Effector memory CD8-positive, alpha-beta T cell (primary cell): Measurements from ENCODE around the gene SSBP3.
A peak's percentile ranks its signal among the peaks of the same experiment; 100 is the strongest.
"Not testable (repeated sequence)": the region's sequence is repeated elsewhere in the genome, so short reads cannot be mapped to it uniquely, and the experiment has no call there.

Experiments
- ATAC-seq: fragments of 150-1000 bp; cut with Tn5 transposase; replicated peaks from 2 replicates; pipeline ENCODE4 v1.10.0; 2021; ENCODE audit warnings: mild to moderate bottlenecking, moderate library complexity
- DNase-seq, 3 experiments: peaks; one replicate each; pipeline ENCODE4 v3.0.0; 2021
- H3K27ac Mint-ChIP-seq, 2 donors: one replicate each; pipeline ENCODE4 v1.8.0; 2022; ENCODE audit warnings: mild to moderate bottlenecking in 2 of 2, mixed read lengths in 2 of 2, moderate library complexity in 2 of 2
- H3K27me3 Mint-ChIP-seq, 2 donors: one replicate each; pipeline ENCODE4 v1.8.0; 2022; ENCODE audit warnings: mixed read lengths in 2 of 2
- H3K36me3 Mint-ChIP-seq: one replicate; pipeline ENCODE4 v1.8.0; 2022; ENCODE audit warnings: mild to moderate bottlenecking, moderate library complexity, mixed read lengths; ENCODE audit not compliant: insufficient read depth
- H3K4me1 Mint-ChIP-seq, 2 donors: one replicate each; pipeline ENCODE4 v1.8.0; 2022; ENCODE audit warnings: low read depth in 2 of 2, mixed read lengths in 2 of 2
- H3K4me3 Mint-ChIP-seq, 2 donors: one replicate each; pipeline ENCODE4 v1.8.0; 2022; ENCODE audit warnings: mild to moderate bottlenecking in 2 of 2, mixed read lengths in 2 of 2, moderate library complexity in 2 of 2
- H3K9me3 Mint-ChIP-seq, 2 donors: one replicate each; pipeline ENCODE4 v1.8.0; 2022; ENCODE audit warnings: mixed read lengths in 2 of 2
- total RNA-seq, 9 experiments: gene quantifications; one replicate each; lab custom pipeline; 2026; lab: John Stamatoyannopoulos, UW

Gene SSBP3
- total RNA-seq = 12.1 to 63.9 (median 22.3) reads per million in 9 experiments

DNA sequence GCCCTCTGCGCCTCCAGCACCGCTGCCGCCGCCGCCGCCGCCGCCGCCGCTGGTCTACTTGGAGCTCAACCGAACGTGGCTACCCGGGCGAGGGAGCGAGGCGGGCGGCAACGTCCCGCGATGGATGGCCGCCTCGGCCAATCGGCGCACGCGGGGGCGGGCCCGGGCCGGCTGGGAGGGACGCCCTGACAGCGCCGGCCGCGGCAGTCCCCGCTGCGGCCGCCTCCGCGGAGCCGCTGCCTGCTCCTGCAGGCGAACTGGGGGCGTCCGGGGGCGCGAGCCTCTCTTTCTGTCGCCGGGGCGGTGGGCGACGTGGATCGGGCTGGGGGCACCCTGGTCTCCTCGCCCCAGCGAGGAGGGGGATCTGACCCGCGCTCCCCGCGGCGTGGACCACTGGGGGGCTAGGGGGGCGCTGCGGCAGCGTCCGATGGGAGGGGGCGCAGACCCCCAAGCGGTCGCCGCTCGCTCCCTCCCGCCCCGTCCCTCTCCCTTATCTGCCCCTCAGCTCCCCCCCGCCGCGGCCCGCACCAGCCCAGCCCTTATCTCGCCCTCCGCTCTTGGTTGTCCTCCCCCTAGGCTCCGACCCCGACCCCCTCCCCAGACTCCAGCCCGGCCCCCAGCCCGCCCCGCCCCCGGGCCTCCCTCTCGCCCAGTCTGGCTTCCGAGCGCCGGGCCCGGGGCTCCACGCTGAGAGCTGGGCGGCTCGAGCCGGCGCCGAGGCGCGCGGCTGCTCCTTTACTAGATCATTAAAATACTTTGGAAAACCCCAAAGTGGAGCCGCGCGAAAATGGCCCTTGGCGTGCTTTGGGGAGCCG, at the start of gene SSBP3:
SSBP3 (minus strand) TSS at position 56 of the 815 bp plus-strand sequence.
- Mint-ChIP-seq H3K4me1 (peaks cover 56 to 61% of the 10 kb centered on the region in 2 donors), H3K36me3 (peaks cover 36% of the 10 kb centered on the region), H3K9me3 (no peaks in the 10 kb centered on the region), H3K27ac (peak within 1 kb of the TSS; percentile 81), H3K27me3 (no peaks in the 10 kb centered on the region), H3K4me3 (peak within 1 kb of the TSS; percentile 90 to 92)
- DNase-seq (peak; percentile 86 to 93 (median 90)), ATAC-seq (peak; percentile 90)

GRCh38 chr1:54453509-54453908, 47.3 kb upstream of the SSBP3 start:
- DNase-seq (no peak), ATAC-seq (no peak)
- Mint-ChIP-seq H3K4me3 (peak overlapping the region; percentile 31 to 37), H3K27me3 (no peaks in the 10 kb centered on the region), H3K4me1 (peaks cover 16 to 20% of the 10 kb centered on the region in 2 donors), H3K27ac (peak overlapping the region in 1 of 2 donors; percentile 59), H3K36me3 (no peaks in the 10 kb centered on the region), H3K9me3 (no peaks in the 10 kb centered on the region)

- peak; percentile 70 for ATAC-seq
These were observed 46.8 kb upstream of the SSBP3 start for GRCh38 chr1:54453022-54453421.

GRCh38 chr1:54449431-54449830, 43.2 kb upstream of the SSBP3 start:
- peaks cover 8 to 12% of the 10 kb centered on the region in 2 donors for H3K4me1 Mint-ChIP-seq

More at GRCh38 chr1:54453022-54453421, 46.8 kb upstream of the SSBP3 start:
- H3K27ac Mint-ChIP-seq = peak overlapping the region in 1 of 2 donors; percentile 59
- DNase-seq = no peak
- no peaks in the 10 kb centered on the region for H3K9me3 Mint-ChIP-seq
- H3K4me3 Mint-ChIP-seq = peak overlapping the region in 1 of 2 donors; percentile 31
- peaks cover 13 to 17% of the 10 kb centered on the region in 2 donors for H3K4me1 Mint-ChIP-seq
- no peaks in the 10 kb centered on the region for H3K27me3 Mint-ChIP-seq
- H3K36me3 Mint-ChIP-seq = no peaks in the 10 kb centered on the region

GRCh38 chr1:54448801-54449200, 42.6 kb upstream of the SSBP3 start:
- H3K9me3 Mint-ChIP-seq, DNase-seq, H3K27ac Mint-ChIP-seq, H3K36me3 Mint-ChIP-seq, H3K4me3 Mint-ChIP-seq, H3K27me3 Mint-ChIP-seq, ATAC-seq: not testable (repeated sequence)
- H3K4me1 Mint-ChIP-seq = peaks cover 8 to 12% of the 10 kb centered on the region in 2 donors

More at GRCh38 chr1:54449431-54449830, 43.2 kb upstream of the SSBP3 start:
- H3K36me3 Mint-ChIP-seq, ATAC-seq, H3K4me3 Mint-ChIP-seq, H3K9me3 Mint-ChIP-seq, DNase-seq, H3K27me3 Mint-ChIP-seq: not testable (repeated sequence)
- H3K27ac Mint-ChIP-seq = peak overlapping the region in 1 of 2 donors; percentile 41

DNA sequence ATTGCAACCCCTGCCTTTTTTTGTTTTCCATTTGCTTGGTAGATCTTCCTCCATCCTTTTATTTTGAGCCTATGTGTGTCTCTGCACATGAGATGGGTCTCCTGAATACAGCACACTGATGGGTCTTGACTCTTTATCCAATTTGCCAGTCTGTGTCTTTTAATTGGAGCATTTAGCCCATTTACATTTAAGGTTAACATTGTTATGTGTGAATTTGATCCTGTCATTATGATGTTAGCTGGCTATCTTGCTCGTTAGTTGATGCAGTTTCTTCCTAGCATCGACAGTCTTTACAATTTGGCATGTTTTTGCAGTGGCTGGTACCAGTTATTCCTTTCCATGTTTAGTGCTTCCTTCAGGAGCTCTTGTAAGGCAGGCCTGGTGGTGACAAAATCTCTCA, 40.9 kb upstream of the SSBP3 start:
- not testable (repeated sequence) for ATAC-seq, DNase-seq, H3K27me3 Mint-ChIP-seq, H3K9me3 Mint-ChIP-seq, H3K4me1 Mint-ChIP-seq, H3K4me3 Mint-ChIP-seq, H3K27ac Mint-ChIP-seq, H3K36me3 Mint-ChIP-seq

- H3K4me3 Mint-ChIP-seq = no peak overlapping the region
- H3K27me3 Mint-ChIP-seq = no peaks in the 10 kb centered on the region
- H3K4me1 Mint-ChIP-seq = peaks cover 2 to 3% of the 10 kb centered on the region in 2 donors
- no peaks in the 10 kb centered on the region for H3K36me3 Mint-ChIP-seq
- H3K9me3 Mint-ChIP-seq = no peaks in the 10 kb centered on the region
- H3K27ac Mint-ChIP-seq = no peak overlapping the region
- DNase-seq (no peak), ATAC-seq (no peak)
These were observed 36.0 kb upstream of the SSBP3 start for GRCh38 chr1:54442185-54442584.

DNA sequence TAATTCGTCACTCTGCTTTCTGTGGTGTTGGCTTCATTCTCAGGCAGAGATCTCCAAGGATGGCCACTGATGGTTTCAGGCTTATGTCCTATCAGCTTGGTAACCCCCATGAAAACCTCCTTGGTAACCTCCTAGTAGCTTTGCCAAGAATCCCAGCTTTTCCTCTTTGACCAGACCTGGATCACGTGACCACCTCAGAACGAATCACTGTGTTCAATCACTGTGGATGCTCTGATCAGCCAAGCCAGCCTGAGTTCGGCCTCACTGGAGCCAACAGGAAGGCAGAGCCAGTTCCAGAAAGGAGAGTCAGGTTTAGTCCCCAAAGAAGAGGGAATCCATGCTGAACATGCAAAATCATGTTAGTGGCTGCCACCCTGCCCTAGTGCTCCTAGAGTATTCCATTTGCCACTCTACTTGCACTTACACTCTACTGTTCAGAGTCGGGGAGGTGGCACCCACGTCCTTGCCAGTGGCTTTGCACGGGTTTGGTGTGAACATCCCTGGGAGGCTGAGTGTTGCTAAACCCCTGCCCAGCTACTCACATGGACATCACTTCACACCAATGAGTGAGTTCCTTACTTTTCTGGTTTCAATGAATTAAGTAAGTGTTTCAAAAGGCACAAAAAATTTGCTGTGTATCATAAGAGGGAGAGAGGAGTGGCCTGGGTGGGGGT, 33.5 kb upstream of the SSBP3 start:
- no peak for DNase-seq
- peaks cover 0 to 3% of the 10 kb centered on the region in 2 donors for H3K4me1 Mint-ChIP-seq
- no peaks in the 10 kb centered on the region for H3K9me3 Mint-ChIP-seq
- no peaks in the 10 kb centered on the region for H3K36me3 Mint-ChIP-seq
- H3K27ac Mint-ChIP-seq = no peak overlapping the region
- H3K27me3 Mint-ChIP-seq = no peaks in the 10 kb centered on the region
- no peak for ATAC-seq
- no peak overlapping the region for H3K4me3 Mint-ChIP-seq

DNA sequence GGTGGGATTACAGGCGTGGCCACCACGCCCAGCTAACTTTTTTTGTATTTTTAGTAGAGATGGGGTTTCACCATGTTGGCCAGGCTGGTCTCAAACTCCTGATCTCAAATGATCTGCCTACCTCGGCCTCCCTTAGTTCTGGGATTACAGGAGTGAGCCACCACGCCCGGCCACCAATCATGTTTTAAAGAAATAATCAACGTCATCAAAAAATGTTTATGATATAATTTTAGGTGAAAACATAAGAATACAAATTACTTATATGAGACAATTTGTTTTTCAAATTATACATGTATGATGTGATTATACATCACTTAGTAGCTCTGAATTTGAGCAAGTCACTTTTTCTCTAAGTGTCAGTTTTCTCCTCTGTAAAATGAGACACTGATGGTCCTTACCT, 31.6 kb upstream of the SSBP3 start:
- H3K27me3 Mint-ChIP-seq = no peaks in the 10 kb centered on the region
- DNase-seq (no peak), ATAC-seq (no peak)
- H3K4me3 Mint-ChIP-seq = no peak overlapping the region
- no peaks in the 10 kb centered on the region for H3K36me3 Mint-ChIP-seq
- H3K27ac Mint-ChIP-seq = no peak overlapping the region
- H3K4me1 Mint-ChIP-seq = no peaks in the 10 kb centered on the region
- no peaks in the 10 kb centered on the region for H3K9me3 Mint-ChIP-seq

DNA sequence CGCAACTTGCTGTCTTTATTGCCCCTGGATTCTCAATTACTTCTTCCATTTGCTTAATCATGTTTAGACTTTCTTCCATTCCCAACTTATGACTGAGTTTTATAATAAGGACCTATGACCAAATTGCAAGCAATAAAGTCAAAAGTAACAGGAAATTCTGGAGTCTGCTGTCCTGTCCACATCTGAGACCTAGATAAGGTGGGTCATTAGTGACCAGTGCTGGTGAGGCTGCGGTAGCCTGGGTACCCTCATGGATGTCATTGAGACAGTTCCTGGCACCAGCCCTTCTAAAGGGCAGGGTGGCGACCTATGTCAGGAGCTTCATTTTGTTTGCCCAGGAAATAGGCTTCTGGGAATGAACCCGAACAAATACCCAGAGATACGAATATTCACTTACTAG, 30.6 kb upstream of the SSBP3 start:
- no peaks in the 10 kb centered on the region for H3K27me3 Mint-ChIP-seq
- H3K4me1 Mint-ChIP-seq = no peaks in the 10 kb centered on the region
- DNase-seq = no peak
- no peaks in the 10 kb centered on the region for H3K36me3 Mint-ChIP-seq
- ATAC-seq = no peak
- H3K9me3 Mint-ChIP-seq = no peaks in the 10 kb centered on the region
- H3K4me3 Mint-ChIP-seq = no peak overlapping the region
- H3K27ac Mint-ChIP-seq = no peak overlapping the region

GRCh38 chr1:54429838-54430237, 23.6 kb upstream of the SSBP3 start:
- DNase-seq (no peak), ATAC-seq (no peak)
- peaks cover 1 to 3% of the 10 kb centered on the region in 2 donors for H3K4me1 Mint-ChIP-seq
- H3K36me3 Mint-ChIP-seq = peaks cover 2% of the 10 kb centered on the region
- H3K9me3 Mint-ChIP-seq = no peaks in the 10 kb centered on the region
- no peaks in the 10 kb centered on the region for H3K27me3 Mint-ChIP-seq
- no peak overlapping the region for H3K27ac Mint-ChIP-seq
- H3K4me3 Mint-ChIP-seq = no peak overlapping the region

DNA sequence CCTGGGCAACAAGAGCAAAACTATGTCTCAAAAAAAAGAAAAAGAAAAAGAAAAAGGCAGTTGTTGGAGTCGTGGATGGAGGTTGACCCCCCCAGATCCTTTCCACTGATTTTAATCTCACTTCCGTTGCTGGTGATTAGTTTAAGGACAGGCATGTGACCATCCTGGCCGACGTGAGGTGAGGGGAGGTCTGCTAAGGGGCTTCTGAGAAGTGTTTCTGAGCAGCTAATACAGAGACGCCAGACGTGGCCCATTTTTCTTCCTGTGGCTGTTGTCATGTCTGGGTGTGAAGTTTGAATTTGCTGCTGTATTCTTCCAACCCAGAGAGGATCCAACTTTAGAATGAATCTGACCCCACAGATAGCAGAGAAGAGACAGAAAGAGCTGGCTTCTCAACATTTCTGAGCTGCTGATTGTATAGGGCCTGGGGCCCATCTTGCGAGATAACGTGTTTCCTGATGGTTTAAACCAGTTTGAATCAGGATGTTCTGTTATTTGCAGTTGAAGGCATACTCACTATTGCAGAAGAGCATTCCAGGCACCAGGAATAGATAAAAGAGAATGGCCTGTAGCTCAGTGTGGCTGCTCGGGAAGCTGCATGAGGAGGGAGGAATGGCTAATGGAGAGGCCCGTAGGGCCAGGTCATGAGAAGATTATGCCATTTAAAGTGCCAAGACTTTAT, 22.8 kb upstream of the SSBP3 start:
- Mint-ChIP-seq H3K9me3 (no peaks in the 10 kb centered on the region), H3K27ac (peak overlapping the region in 1 of 2 donors; percentile 44), H3K36me3 (peaks cover 2% of the 10 kb centered on the region), H3K27me3 (no peaks in the 10 kb centered on the region), H3K4me3 (no peak overlapping the region), H3K4me1 (peaks cover 1 to 3% of the 10 kb centered on the region in 2 donors)
- DNase-seq (no peak), ATAC-seq (no peak)

- H3K27ac Mint-ChIP-seq = no peak overlapping the region
- DNase-seq = no peak
- H3K4me1 Mint-ChIP-seq = peaks cover 3% of the 10 kb centered on the region in 2 donors
- H3K36me3 Mint-ChIP-seq = peaks cover 2% of the 10 kb centered on the region
- no peaks in the 10 kb centered on the region for H3K27me3 Mint-ChIP-seq
- H3K9me3 Mint-ChIP-seq = no peaks in the 10 kb centered on the region
- no peak overlapping the region for H3K4me3 Mint-ChIP-seq
- no peak for ATAC-seq
These were observed 19.0 kb upstream of the SSBP3 start for GRCh38 chr1:54425152-54425584.
